GM18907 (cell line): ENCODE data around the gene RMND5B.
"Not testable (repeated sequence)": the region's sequence is repeated elsewhere in the genome, so short reads cannot be mapped to it uniquely, and the experiment has no call there.

ENCODE experiments used
- ATAC-seq: cut with Tn5 transposase; IDR thresholded peaks from one replicate; pipeline ENCODE4 v1.9.1; 2021; ENCODE audit warnings: mild to moderate bottlenecking, moderate library complexity; ENCODE audit not compliant: unreplicated experiment

Gene RMND5B

DNA sequence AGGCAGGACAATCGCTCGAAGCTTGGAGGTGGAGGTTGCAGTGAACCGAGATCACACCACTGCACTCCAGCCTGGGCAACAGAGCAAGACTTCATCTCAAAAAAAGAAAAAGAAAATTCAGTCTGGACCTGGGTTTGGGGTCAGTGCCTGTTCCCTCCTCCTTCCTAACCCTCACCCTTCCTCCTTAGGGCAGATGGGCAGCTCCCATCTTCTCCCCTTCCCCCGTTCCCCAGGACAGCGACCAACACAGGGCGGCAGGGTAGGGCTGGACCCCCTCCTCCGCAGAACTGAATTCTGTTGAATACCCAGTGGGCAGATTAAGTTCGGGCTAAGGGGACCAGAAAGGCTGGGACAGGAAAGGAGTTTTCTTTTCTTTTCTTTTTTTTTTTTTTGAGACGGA, 1.5 kb upstream of the RMND5B start:
- ATAC-seq: no peak

DNA sequence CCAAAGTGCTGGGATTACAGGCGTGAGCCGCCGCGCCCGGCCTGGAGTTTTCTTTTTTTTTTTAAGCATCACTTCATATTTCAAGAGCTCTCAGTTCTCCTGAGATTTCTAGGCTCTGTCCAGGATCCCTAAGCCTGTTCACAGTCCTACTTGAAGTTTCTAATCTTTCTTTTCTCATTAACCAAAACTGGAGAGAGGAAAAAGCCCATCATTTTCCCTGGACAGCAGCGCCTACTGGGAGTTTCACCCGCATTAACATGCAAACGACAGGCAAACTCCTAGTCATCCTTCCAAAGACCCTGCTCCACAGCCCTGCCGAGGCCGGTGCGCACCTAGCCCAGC, 609 bp upstream of the RMND5B start:
- not testable (repeated sequence) for ATAC-seq

- ATAC-seq: no peak
Observed at GRCh38 chr5:178131446-178131996, 707 bp downstream of the RMND5B start.

DNA sequence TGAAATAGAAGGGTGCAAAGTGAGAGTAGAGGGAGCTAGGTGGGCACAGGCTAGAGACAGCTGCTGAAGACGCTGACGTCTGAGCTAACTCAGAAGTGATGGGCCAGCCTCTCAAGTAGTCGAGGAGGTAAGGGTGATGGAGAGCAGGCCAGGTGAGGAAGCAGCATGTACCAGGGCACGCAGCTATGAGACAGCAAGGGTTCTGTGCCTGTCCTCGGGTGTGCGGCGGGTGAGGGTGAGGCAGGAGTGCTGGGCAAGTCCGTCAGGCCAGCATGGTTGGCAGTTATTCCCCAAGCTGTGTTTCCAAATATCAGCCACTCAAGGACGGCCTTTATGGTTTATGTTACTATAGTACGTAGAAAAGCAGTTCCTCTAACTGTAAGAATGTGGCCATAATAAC, 6.2 kb downstream of the RMND5B start:
- no peak for ATAC-seq

GRCh38 chr5:178137991-178138390, 7.2 kb downstream of the RMND5B start:
- no peak for ATAC-seq

DNA sequence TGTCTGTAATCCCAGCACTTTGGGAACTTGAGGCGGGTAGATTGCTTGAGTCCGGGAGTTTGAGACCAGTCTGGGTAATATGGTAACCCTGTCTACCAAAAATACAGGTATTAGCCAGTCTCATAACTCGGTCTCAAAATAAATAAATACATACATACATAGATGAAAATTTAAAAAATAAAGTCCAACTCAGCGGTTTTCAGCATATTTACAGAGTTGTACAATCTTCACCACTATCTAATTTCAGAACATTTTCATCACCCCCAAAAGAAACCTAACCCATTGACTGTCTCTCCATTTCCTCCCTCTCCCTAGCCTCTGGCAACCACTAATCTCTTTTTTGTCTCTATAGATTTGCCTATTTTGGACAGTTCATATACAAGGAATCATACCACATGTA, 10.7 kb downstream of the RMND5B start:
- no peak for ATAC-seq

- ATAC-seq: no peak
Observed at GRCh38 chr5:178142642-178143041, 11.8 kb downstream of the RMND5B start.

GRCh38 chr5:178143246-178143645, 12.4 kb downstream of the RMND5B start:
- no peak for ATAC-seq

- ATAC-seq: no peak
Observed at GRCh38 chr5:178143901-178144300, 13.1 kb downstream of the RMND5B start.

DNA sequence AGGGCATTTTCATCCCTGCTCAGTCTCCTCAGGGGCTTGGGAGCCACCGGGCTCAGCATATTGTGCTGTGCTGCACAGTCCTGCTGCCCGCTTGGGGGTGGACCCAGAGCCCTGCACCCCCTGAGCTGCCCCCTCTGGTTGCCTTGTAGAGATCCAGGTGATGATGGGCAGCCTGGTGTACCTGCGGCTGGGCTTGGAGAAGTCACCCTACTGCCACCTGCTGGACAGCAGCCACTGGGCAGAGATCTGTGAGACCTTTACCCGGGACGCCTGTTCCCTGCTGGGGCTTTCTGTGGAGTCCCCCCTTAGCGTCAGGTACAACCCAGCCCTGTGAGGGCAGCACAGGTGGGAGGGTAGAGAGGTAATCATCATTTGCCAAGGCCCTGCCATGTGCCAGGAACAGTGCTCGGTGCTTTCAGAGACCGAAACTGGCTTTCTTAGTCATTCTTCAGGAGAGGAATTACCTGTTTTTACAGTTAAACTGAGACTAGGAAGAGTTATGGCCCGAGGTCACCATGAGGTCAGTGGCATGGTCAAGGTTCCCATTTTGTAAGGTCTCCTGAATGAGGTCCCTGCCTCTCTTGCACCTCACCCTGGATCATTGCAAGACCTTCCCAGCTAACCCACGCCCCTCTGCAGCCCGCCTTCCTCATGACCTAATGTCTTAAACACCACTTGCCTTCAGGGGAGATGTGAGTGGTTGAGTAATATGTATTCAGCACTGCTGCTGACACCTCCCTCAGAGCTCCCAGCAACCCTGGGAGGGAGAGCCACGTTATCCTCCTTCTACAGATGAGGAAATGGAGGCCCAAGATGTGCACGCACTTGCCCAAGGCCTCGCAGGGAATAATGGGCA, 15.4 kb downstream of the RMND5B start:
- ATAC-seq: peak; percentile 54

DNA sequence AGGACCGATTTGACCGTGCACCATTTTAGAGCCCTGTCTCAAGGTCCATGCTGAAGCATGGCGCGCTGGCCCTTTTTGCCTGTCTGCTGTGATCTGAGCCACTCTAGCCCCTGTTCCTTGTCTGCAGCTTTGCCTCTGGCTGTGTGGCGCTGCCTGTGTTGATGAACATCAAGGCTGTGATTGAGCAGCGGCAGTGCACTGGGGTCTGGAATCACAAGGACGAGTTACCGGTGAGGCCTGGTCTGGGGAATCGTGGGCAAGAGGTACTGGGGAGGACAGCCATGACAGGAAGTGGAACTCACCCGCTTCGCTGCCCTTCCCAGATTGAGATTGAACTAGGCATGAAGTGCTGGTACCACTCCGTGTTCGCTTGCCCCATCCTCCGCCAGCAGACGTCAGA, 16.6 kb downstream of the RMND5B start:
- no peak for ATAC-seq

DNA sequence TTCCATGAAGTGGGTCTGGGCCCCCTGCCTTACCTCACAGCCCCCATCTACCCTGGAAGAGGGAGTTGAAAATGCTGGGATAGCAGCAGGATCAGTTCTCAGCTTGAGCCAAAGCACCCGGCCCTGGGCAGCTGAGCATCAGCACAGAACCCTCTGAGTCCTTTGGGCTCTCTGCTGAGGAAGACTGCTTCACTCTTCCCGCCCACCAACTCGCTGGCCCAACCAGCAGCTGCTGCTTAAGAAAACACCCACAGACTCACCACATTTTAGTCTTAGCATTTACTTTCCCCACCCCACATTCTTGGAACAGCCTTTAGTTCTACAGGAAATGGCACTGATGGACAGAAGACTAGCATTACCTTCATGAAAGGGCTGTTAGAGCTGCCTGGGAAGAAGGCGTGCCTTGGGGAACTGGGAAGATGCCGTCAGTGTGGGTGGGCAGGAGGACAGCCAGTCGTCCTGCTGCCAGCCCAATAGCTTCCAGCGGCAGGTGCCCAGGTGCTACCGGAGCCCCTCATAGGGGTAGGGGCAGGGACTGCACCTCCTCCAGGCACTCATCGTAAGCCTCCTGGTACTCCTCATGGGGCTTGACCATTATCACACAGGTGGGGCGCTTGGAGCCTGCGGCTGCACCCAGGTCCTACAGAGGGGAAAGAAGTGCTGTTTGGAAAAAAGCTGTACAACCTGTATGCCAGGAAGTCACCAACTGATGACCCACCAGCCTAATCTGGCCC, 18.6 kb downstream of the RMND5B start:
- no peak for ATAC-seq

DNA sequence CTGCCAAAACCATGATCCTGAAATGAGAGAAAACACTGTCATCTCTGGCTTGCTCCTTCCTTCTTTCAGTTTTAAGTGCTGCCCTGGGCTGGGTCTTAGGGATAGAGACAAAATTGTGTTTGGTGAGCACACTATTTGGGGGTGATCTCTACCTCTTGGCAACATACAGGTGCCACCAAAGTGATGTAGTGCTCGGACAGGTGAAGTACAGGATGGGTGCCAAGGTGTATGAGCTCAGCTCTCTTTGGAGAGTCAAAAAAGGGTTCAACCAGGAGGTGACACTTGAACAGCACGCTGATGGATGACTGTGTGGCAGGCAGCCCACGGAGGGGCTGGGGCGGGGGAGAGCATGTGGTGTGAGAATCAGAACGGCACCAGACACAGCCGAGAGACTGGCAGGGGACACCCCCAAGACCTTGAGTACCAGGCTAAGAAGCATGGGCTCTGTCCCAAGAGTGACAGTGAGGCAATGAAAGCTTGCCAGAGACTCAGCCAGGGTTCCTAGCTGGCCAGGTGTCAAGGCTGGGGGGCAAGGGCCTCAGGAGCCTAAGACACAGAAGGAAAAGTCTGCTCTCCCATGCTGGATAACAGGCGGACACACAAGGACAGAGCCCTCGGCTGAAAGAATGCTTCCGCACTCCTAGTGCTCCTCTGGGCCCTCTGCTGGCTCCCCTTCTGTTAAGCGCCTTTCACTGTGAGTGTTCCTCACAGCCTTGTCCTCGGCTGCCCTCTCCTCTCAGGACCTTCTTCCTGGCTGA, 20.3 kb downstream of the RMND5B start:
- ATAC-seq: no peak

- no peak for ATAC-seq
Observed at GRCh38 chr5:178152491-178153444, 22.0 kb downstream of the RMND5B start.

GRCh38 chr5:178153530-178154340, 22.9 kb downstream of the RMND5B start, which contains the start of gene NHP2:
NHP2 (minus strand) TSS chr5:178153885; CDS start chr5:178153817, 68 bp downstream.
- peak; percentile 98 for ATAC-seq

DNA sequence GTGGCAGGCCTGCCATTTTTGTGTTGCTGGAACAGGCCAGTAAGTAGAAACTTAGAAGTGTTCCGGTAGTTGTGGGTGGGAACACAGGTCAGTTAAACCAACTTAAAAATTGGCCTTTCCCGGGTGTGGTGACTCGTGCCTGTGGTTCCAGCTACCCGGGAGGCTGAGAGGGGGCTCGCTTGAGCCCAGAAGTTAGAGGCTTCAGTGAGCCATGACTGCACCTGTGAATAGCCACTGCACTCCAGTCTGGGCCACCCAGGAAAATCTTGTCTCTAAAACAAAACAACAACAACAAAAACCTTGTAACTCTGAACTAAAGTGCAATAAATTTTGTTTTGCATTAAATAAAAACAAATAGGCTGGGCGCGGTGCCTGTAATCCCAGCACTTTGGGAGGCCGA, 24.3 kb downstream of the RMND5B start:
- ATAC-seq: no peak

DNA sequence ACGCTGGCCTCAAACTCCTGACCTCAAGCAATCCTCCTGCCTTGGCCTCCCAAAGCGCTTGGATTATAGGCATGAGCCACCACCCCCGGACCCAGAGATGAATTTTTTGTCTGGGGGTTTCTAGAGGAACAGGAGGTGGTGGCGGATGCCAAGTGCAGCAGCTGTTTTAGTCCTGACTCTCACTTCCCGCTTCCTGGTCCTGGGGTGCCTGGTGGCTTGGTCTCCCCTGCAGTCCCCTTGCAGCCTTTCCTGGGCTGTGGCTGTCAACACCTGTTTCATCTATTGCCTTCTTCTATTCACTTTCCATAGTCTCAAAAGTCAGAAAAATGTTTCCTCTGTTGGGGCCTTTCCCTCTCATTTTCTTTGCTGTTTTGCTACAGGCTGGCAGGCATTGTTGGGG, 29.4 kb downstream of the RMND5B start:
- ATAC-seq: no peak

DNA sequence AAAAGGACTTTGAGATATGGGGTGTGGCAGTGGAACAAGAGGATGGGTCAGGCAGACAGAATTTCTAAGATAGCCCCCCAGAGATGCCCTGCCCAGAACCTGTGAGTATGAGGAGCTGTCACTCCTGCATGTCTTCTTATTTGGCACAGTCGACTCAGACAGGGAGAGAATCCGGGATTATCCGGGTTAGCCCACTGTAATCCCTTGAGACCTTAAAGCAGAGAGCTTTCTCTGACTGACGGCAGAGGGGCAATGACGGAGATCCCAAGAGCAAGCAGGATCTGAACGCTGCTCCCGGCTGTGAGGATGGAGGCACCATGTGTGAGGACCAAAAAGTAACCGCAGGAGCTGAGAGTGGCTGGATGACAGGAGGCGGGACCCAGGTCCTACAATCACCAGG, 31.7 kb downstream of the RMND5B start:
- ATAC-seq: no peak
